ENCODE data around the gene ARHGAP8.

Gene ARHGAP8

DNA sequence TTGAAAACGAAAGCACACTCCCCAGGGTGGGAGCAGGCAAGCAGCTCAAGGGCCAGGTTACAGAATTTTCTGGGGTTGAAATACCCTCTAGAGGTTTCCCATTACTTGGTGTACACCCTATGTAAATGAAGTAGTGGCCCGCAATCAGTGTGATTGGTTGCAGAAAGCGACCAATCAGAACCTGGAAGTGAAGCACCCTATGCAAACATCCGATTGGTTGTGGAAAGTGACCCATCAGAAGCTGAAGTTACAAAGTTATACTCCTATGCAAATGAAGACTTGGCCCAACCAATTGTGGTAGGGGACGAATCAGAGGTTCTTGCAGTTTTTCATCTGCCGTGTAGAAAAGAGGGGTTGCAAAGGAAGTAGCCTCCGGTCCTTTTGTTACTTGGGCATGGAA, 31.2 kb upstream of the ARHGAP8 start:
- peak; percentile 56 for DNase-seq
- Histone ChIP-seq H3K4me1 (ENCODE audit: control insufficient read depth, low read depth, low read length) (no peaks in the 10 kb centered on the region), H2AK5ac (ENCODE audit: low read length) (no peak overlapping the region), H3K36me3 (ENCODE audit: control insufficient read depth, insufficient read depth, low read length) (no peaks in the 10 kb centered on the region), H4K8ac (ENCODE audit: low read depth, low read length) (no peak overlapping the region), H3K4me2 (ENCODE audit: low read length) (no peak overlapping the region), H3K23ac (ENCODE audit: low read length) (no peak overlapping the region), H2BK15ac (replicated peaks; ENCODE audit: low read depth) (no peak overlapping the region), H3K27ac (ENCODE audit: low read depth, low read length) (no peak overlapping the region), H2BK120ac (ENCODE audit: low read depth, low read length) (no peak overlapping the region), H4K5ac (ENCODE audit: low read length) (no peak overlapping the region), H3K4ac (ENCODE audit: low read depth, low read length) (no peak overlapping the region), H3K27me3 (ENCODE audit: insufficient read depth, low read length, poor library complexity) (no peaks in the 10 kb centered on the region), H3K9ac (ENCODE audit: low read length) (no peak overlapping the region), H3K18ac (ENCODE audit: low read length) (no peak overlapping the region), H3K79me1 (ENCODE audit: low read length) (no peaks in the 10 kb centered on the region), H3K79me2 (ENCODE audit: control insufficient read depth, insufficient read depth, low read length) (no peaks in the 10 kb centered on the region), H3K4me3 (ENCODE audit: low read length) (no peak overlapping the region), H3K56ac (ENCODE audit: low read length) (no peak overlapping the region), H2BK5ac (ENCODE audit: low read length) (no peak overlapping the region)
- WGBS (ENCODE audit: extremely low coverage, insufficient coverage, low lambda C conversion rate), result no CpG with 5 or more reads among the region's 7 CpGs

- Histone ChIP-seq H3K56ac (ENCODE audit: low read length) (no peak overlapping the region), H3K18ac (ENCODE audit: low read length) (no peak overlapping the region), H3K4me2 (ENCODE audit: low read length) (no peak overlapping the region), H3K23ac (ENCODE audit: low read length) (no peak overlapping the region), H3K9ac (ENCODE audit: low read length) (no peak overlapping the region), H2BK5ac (ENCODE audit: low read length) (no peak overlapping the region), H3K4ac (ENCODE audit: low read depth, low read length) (no peak overlapping the region), H2AK5ac (ENCODE audit: low read length) (no peak overlapping the region), H2BK120ac (ENCODE audit: low read depth, low read length) (no peak overlapping the region), H3K4me1 (ENCODE audit: control insufficient read depth, low read depth, low read length) (no peaks in the 10 kb centered on the region), H3K27ac (ENCODE audit: low read depth, low read length) (no peak overlapping the region), H3K27me3 (ENCODE audit: insufficient read depth, low read length, poor library complexity) (no peaks in the 10 kb centered on the region), H4K5ac (ENCODE audit: low read length) (no peak overlapping the region), H4K8ac (ENCODE audit: low read depth, low read length) (no peak overlapping the region), H3K79me2 (ENCODE audit: control insufficient read depth, insufficient read depth, low read length) (no peaks in the 10 kb centered on the region), H3K4me3 (ENCODE audit: low read length) (no peak overlapping the region), H2BK15ac (replicated peaks; ENCODE audit: low read depth) (no peak overlapping the region), H3K79me1 (ENCODE audit: low read length) (no peaks in the 10 kb centered on the region), H3K36me3 (ENCODE audit: control insufficient read depth, insufficient read depth, low read length) (no peaks in the 10 kb centered on the region)
- no CpG with 5 or more reads among the region's 2 CpGs for WGBS (ENCODE audit: extremely low coverage, insufficient coverage, low lambda C conversion rate)
- DNase-seq, result no peak
Measured at GRCh38 chr22:44722611-44723010, 29.8 kb upstream of the ARHGAP8 start.

GRCh38 chr22:44723801-44724200, 28.6 kb upstream of the ARHGAP8 start:
- Histone ChIP-seq H3K27me3 (ENCODE audit: insufficient read depth, low read length, poor library complexity) (no peaks in the 10 kb centered on the region), H2AK5ac (ENCODE audit: low read length) (no peak overlapping the region), H4K5ac (ENCODE audit: low read length) (no peak overlapping the region), H3K79me1 (ENCODE audit: low read length) (no peaks in the 10 kb centered on the region), H3K27ac (ENCODE audit: low read depth, low read length) (no peak overlapping the region), H3K4me3 (ENCODE audit: low read length) (no peak overlapping the region), H4K8ac (ENCODE audit: low read depth, low read length) (no peak overlapping the region), H2BK15ac (replicated peaks; ENCODE audit: low read depth) (no peak overlapping the region), H3K4me1 (ENCODE audit: control insufficient read depth, low read depth, low read length) (no peaks in the 10 kb centered on the region), H3K79me2 (ENCODE audit: control insufficient read depth, insufficient read depth, low read length) (no peaks in the 10 kb centered on the region), H3K23ac (ENCODE audit: low read length) (no peak overlapping the region), H2BK5ac (ENCODE audit: low read length) (no peak overlapping the region), H3K36me3 (ENCODE audit: control insufficient read depth, insufficient read depth, low read length) (no peaks in the 10 kb centered on the region), H3K4me2 (ENCODE audit: low read length) (no peak overlapping the region), H3K9ac (ENCODE audit: low read length) (no peak overlapping the region), H3K4ac (ENCODE audit: low read depth, low read length) (no peak overlapping the region), H2BK120ac (ENCODE audit: low read depth, low read length) (no peak overlapping the region), H3K18ac (ENCODE audit: low read length) (no peak overlapping the region), H3K56ac (ENCODE audit: low read length) (no peak overlapping the region)
- WGBS (ENCODE audit: extremely low coverage, insufficient coverage, low lambda C conversion rate), result no CpG with 5 or more reads among the region's 2 CpGs
- DNase-seq, result peak; percentile 62

GRCh38 chr22:44724416-44724815, 28.0 kb upstream of the ARHGAP8 start:
- no peaks in the 10 kb centered on the region for H3K27me3 ChIP-seq (ENCODE audit: insufficient read depth, low read length, poor library complexity)
- H3K4ac ChIP-seq (ENCODE audit: low read depth, low read length), result no peak overlapping the region
- no peaks in the 10 kb centered on the region for H3K79me2 ChIP-seq (ENCODE audit: control insufficient read depth, insufficient read depth, low read length)
- H3K9ac ChIP-seq (ENCODE audit: low read length), result no peak overlapping the region
- no peaks in the 10 kb centered on the region for H3K79me1 ChIP-seq (ENCODE audit: low read length)
- WGBS (ENCODE audit: extremely low coverage, insufficient coverage, low lambda C conversion rate), result no CpG with 5 or more reads among the region's 6 CpGs
- no peak overlapping the region for H2BK5ac ChIP-seq (ENCODE audit: low read length)
- no peak overlapping the region for H3K18ac ChIP-seq (ENCODE audit: low read length)
- H4K5ac ChIP-seq (ENCODE audit: low read length), result no peak overlapping the region
- H3K56ac ChIP-seq (ENCODE audit: low read length), result no peak overlapping the region
- no peak overlapping the region for H3K4me3 ChIP-seq (ENCODE audit: low read length)
- no peak overlapping the region for H2BK120ac ChIP-seq (ENCODE audit: low read depth, low read length)
- no peaks in the 10 kb centered on the region for H3K4me1 ChIP-seq (ENCODE audit: control insufficient read depth, low read depth, low read length)
- no peak overlapping the region for H2AK5ac ChIP-seq (ENCODE audit: low read length)
- H2BK15ac ChIP-seq (replicated peaks; ENCODE audit: low read depth), result no peak overlapping the region
- no peak overlapping the region for H4K8ac ChIP-seq (ENCODE audit: low read depth, low read length)
- no peak overlapping the region for H3K23ac ChIP-seq (ENCODE audit: low read length)
- H3K36me3 ChIP-seq (ENCODE audit: control insufficient read depth, insufficient read depth, low read length), result no peaks in the 10 kb centered on the region
- no peak overlapping the region for H3K4me2 ChIP-seq (ENCODE audit: low read length)
- H3K27ac ChIP-seq (ENCODE audit: low read depth, low read length), result no peak overlapping the region
- DNase-seq, result peak; percentile 45

DNA sequence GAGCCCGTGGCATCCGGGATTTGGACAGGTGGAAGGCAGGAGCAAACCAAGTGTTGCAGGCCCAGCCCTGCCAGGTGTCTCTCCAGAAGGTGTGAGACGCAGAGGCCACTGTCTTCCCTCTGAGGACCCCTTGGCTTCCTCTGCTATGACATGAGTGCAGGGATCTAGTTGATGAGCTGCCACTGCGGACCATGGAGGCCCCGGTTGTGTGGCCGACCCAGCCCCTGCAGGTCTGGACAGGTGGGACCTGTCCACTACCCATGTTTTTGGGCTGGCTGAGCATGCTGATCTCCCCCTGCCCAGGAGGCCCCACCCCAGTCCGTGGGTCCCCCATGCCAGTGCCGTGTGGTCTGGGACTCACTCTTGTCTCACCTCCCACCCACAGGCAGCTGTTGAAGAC, 27.5 kb upstream of the ARHGAP8 start:
- Histone ChIP-seq H2BK15ac (replicated peaks; ENCODE audit: low read depth) (no peak overlapping the region), H3K4me2 (ENCODE audit: low read length) (no peak overlapping the region), H4K8ac (ENCODE audit: low read depth, low read length) (no peak overlapping the region), H4K5ac (ENCODE audit: low read length) (no peak overlapping the region), H3K79me2 (ENCODE audit: control insufficient read depth, insufficient read depth, low read length) (no peaks in the 10 kb centered on the region), H3K56ac (ENCODE audit: low read length) (no peak overlapping the region), H3K4me1 (ENCODE audit: control insufficient read depth, low read depth, low read length) (no peaks in the 10 kb centered on the region), H3K18ac (ENCODE audit: low read length) (no peak overlapping the region), H2AK5ac (ENCODE audit: low read length) (no peak overlapping the region), H2BK5ac (ENCODE audit: low read length) (no peak overlapping the region), H3K23ac (ENCODE audit: low read length) (no peak overlapping the region), H3K4ac (ENCODE audit: low read depth, low read length) (no peak overlapping the region), H3K27ac (ENCODE audit: low read depth, low read length) (no peak overlapping the region), H3K27me3 (ENCODE audit: insufficient read depth, low read length, poor library complexity) (no peaks in the 10 kb centered on the region), H2BK120ac (ENCODE audit: low read depth, low read length) (no peak overlapping the region), H3K36me3 (ENCODE audit: control insufficient read depth, insufficient read depth, low read length) (no peaks in the 10 kb centered on the region), H3K79me1 (ENCODE audit: low read length) (no peaks in the 10 kb centered on the region), H3K4me3 (ENCODE audit: low read length) (no peak overlapping the region), H3K9ac (ENCODE audit: low read length) (no peak overlapping the region)
- no CpG with 5 or more reads among the region's 8 CpGs for whole genome bisulfite sequencing (ENCODE audit: extremely low coverage, insufficient coverage, low lambda C conversion rate)
- no peak for DNase-seq

DNA sequence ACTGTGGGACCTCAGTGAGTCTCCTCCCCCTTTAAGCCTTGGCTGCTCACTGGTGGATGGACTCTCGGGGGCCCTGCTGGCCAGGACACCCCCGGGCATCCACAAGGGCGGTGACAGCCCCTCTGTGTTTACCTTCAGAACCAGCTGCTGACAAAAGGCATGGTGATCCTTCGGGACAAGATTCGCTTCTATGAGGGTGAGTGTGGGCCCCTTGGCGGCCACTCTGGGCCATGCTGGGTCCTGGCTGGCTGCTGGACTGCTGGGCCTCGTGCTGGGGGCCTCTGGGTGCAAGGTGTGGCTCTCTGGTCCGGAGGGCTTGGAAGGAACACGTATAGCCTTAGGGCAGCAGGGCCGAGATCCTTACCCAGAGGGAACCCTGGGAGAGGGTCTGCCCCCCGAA, 25.9 kb upstream of the ARHGAP8 start:
- Histone ChIP-seq H2BK120ac (ENCODE audit: low read depth, low read length) (no peak overlapping the region), H3K4me1 (ENCODE audit: control insufficient read depth, low read depth, low read length) (no peaks in the 10 kb centered on the region), H3K4ac (ENCODE audit: low read depth, low read length) (no peak overlapping the region), H3K27me3 (ENCODE audit: insufficient read depth, low read length, poor library complexity) (no peaks in the 10 kb centered on the region), H2BK5ac (ENCODE audit: low read length) (no peak overlapping the region), H2AK5ac (ENCODE audit: low read length) (no peak overlapping the region), H3K79me1 (ENCODE audit: low read length) (no peaks in the 10 kb centered on the region), H3K4me2 (ENCODE audit: low read length) (no peak overlapping the region), H3K36me3 (ENCODE audit: control insufficient read depth, insufficient read depth, low read length) (no peaks in the 10 kb centered on the region), H3K79me2 (ENCODE audit: control insufficient read depth, insufficient read depth, low read length) (no peaks in the 10 kb centered on the region), H3K56ac (ENCODE audit: low read length) (no peak overlapping the region), H3K23ac (ENCODE audit: low read length) (no peak overlapping the region), H4K5ac (ENCODE audit: low read length) (no peak overlapping the region), H4K8ac (ENCODE audit: low read depth, low read length) (no peak overlapping the region), H2BK15ac (replicated peaks; ENCODE audit: low read depth) (no peak overlapping the region), H3K27ac (ENCODE audit: low read depth, low read length) (no peak overlapping the region), H3K18ac (ENCODE audit: low read length) (no peak overlapping the region), H3K9ac (ENCODE audit: low read length) (no peak overlapping the region), H3K4me3 (ENCODE audit: low read length) (no peak overlapping the region)
- no CpG with 5 or more reads among the region's 11 CpGs for WGBS (ENCODE audit: extremely low coverage, insufficient coverage, low lambda C conversion rate)
- no peak for DNase-seq

Measured in mesendoderm (in vitro differentiated cells).